Medulla oblongata (tissue), 1 donor: ENCODE measurements around the gene SASH1.
A peak's percentile ranks its signal among the peaks of the same experiment; 100 is the strongest.
"Not testable (repeated sequence)": the region's sequence is repeated elsewhere in the genome, so short reads cannot be mapped to it uniquely, and the experiment has no call there.

ENCODE experiments used
- DNase-seq: peaks from one replicate; pipeline ENCODE4 v3.0.0-alpha.2; 2015; ENCODE audit errors: extremely low spot score

SASH1 gene

GRCh38 chr6:148365041-148365440 lies 22.4 kb downstream of the SASH1 start:
- no peak for DNase-seq

DNA sequence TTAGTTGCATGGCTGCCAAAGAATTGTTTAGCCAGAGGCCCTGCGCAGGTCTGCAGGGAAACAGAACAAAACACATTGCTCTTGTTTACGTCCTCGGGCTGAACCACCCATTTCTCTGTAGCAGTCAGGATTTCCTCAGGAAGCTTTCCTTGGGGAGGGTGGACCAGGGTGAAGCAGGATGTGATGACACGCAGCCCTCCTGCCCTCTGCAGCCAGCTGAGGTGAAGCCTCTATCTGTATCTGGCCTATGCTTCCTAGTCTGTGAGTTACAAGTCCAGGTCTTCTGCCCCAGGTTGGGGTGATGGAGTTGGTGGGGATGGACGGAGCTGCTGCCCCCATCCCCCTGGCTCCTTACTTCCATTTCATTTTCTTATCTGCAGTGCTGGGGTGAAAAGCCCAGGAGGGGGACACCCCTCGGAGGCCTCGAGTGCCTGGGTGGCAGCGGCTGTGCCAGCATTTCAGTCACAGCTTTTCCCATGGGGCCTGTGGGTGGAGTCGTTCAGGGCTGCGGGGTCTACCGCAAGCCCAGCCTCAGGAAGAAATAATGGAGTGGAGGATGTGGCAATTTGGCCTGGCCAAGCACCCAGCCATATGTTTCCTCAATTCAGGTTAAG lies 24.9 kb downstream of the SASH1 start:
- no peak for DNase-seq

GRCh38 chr6:148370176-148370575 lies 27.5 kb downstream of the SASH1 start:
- DNase-seq: no peak

GRCh38 chr6:148374040-148374774 lies 31.6 kb downstream of the SASH1 start:
- no peak for DNase-seq

- no peak for DNase-seq
Measured at GRCh38 chr6:148375401-148375800, 32.8 kb downstream of the SASH1 start.

- no peak for DNase-seq
Measured at GRCh38 chr6:148379481-148379880, 36.8 kb downstream of the SASH1 start.

DNA sequence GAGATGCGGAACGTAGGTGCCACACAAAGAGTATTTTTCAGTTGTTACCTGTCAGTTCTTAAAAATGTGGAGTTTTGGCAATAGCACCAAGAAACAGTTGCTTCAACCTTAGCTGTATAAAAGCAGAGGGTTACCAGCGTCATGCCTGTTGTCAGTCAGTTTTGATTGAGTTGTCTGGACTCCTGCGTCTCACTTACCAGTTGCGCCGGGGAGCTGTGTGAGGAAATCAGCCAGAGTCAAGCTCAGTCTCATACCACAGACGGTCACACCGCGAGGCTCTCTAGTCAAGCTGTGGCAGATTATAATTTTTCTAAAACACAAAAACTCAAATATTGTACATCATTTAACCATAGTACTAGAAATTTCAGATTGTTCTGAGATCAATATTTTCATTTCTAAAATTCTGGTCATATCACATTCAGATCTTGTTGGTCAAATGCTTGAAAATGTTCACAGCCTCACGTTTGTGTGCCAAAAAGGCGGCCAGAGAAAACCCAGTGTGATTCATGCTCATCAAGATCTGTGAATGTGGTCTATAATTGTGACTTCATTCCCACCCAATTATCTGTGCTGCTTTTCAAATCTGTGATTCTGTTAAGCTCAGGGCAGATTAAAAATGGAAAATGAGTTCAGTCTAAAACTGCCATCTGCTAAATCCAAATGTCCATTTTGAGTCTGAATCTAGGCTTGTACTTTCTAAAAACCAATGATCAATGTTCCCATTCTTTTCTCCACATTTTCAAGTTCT lies 37.5 kb downstream of the SASH1 start:
- DNase-seq: no peak

DNA sequence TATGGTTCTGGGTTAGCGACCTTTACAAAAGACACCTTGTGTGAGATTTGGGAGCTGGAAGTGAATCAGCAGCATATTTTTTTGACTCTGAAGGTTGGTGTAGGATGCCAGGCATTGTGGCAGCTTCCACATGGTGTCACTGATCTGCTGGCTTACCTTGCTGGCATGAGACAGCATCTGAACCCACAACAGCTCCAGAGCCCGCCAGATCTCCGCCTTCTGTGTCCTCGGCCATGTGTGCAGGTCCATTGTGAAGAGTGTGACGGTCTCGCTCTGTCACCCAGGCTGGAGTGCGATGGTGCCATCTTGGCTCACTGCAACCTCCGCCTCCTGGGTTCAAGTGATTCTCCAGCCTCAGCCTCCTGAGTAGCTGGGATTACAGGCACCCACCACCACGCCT lies 39.4 kb downstream of the SASH1 start:
- DNase-seq: not testable (repeated sequence)

GRCh38 chr6:148382861-148383260 lies 40.2 kb downstream of the SASH1 start:
- DNase-seq: no peak

- DNase-seq: peak; percentile 64
Measured at GRCh38 chr6:148383658-148384368, 41.2 kb downstream of the SASH1 start.

DNA sequence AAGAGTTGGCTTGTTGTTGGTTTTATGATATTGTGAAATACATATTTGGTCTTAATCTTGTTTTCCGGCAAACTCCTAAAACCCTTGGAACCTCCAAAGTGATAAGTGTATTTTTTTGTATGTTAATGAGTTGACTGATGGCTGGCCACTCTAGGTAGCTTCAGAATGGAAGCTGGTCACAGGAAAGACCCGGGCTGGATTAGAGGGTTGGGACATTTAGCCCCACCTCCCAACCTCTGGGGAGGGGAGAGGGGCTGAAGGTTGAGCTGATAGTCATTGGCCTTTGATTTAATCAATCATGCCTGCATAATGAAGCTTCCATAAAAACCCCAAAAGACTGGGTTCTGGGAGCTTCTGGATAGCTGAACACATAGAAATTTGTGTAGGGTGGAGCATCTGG lies 42.7 kb downstream of the SASH1 start:
- DNase-seq: no peak

DNA sequence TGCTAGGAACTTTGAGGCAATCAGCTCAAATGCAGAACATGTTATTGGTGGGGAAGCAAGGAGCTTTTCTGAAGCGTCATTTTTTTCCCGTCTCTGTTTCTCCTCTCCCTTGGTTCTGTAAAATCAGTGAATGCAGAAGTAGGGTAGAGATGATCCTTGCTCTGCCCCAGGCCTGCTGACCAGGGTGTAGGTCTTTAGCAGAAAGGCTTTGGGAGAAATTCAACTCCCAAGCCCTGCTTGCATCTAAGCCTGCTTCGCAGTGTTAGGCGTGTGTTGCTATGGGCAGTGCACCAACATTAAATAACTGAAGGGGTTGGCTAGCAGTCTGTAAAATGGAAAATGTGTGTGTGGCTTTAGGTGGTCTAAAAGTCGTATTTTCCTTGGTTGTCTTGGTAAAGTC lies 45.9 kb downstream of the SASH1 start:
- no peak for DNase-seq

- DNase-seq: peak; percentile 9
Measured at GRCh38 chr6:148389086-148389485, 46.4 kb downstream of the SASH1 start.

DNA sequence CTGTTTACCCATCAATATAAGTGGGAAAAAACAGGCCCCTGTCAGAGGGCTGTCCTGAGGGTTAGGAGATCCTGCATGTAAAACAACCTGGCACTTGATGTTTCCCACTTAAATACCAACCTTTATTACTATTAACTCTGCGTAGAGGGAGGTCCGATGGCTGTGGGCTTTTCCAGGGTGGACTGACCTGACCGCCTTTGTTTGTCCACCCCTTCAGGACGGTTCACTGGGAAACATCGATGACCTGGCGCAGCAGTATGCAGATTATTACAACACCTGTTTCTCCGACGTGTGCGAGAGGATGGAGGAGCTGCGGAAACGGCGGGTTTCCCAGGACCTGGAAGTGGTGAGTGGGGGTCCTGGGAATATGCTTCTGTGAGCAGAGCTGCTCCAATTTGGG lies 47.3 kb downstream of the SASH1 start:
- no peak for DNase-seq

DNA sequence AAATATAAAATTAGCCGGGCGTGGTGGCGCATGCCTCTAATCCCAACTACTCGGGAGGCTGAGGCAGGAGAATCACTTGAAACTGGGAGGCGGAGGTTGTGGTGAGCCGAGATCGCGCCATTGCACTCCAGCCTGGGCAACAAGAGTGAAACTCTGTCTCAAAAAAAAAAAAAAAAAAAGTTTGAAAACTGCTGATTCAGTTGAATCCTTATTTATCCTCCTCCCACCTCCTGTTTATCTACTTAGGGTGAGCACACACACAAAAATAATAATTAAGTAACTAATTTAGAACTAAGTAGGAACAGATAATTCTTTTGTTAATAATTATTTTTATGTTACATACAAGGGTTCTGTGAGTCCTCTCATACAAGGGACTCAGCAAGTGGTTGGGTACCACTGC lies 49.5 kb downstream of the SASH1 start:
- DNase-seq: not testable (repeated sequence)

DNA sequence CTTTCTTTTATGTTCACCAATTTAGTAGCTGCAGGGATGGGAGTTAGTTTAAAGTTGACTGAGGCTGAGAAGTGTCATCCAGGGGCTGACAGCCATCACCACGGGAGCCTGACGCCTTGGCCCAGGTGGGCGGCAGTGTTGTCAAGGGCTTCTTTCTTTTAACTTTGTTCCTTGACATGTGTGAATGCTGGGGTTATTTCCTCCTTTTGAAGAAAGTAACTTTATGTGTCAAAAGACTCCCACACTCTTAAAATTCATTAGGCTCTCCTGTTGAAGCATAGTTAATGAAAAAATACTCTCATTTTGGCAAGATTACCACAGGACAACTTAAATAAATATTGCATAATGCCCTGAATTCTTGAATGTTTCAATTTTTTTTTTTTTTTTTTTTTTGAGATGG lies 50.0 kb downstream of the SASH1 start:
- DNase-seq: no peak

DNA sequence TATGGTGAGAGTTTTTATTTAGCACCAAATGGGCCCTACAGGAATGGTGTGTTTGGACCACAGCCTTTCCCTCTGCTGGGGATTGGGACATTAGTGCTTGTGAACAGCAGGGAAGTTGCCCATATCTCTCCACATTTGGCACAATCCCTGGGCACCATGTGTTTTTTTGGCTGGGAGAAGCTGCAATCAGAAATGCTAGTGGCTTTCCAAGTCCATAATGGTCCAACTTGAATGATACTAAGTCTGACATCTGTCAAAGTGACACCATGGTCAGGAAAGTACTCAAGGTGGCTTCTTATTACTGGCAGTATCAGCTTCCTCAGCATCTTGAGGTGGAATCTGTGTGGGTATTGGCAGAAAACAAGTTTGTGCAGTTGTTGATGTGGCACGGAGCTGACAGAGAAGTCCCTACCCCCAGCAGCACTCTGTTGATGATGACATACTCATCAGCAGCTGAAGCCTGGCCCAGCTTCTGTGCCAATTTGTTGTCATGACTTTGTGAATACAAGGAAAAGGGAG lies 53.0 kb downstream of the SASH1 start:
- peak; percentile 50 for DNase-seq

DNA sequence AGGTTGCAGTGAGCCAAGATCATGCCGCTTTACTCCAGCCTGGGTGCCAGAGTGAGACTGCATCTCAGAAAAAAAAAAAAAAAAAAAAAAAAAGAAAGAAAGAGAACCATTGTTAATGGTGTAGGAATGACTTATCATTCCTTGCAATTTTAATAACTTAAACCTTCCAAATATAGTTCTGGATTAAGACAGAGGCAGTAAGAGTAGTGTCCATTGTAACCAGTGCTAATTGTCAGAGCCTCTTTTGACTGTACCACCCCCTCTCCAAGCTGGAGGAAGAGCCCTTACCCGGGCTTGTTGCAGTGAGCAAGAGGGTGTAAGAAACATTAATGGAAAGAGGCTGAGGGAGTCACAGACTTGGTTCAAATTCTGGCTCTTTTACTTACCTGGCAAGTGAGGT lies 53.8 kb downstream of the SASH1 start:
- no peak for DNase-seq

- DNase-seq: no peak
Measured at GRCh38 chr6:148396926-148397325, 54.3 kb downstream of the SASH1 start.

DNA sequence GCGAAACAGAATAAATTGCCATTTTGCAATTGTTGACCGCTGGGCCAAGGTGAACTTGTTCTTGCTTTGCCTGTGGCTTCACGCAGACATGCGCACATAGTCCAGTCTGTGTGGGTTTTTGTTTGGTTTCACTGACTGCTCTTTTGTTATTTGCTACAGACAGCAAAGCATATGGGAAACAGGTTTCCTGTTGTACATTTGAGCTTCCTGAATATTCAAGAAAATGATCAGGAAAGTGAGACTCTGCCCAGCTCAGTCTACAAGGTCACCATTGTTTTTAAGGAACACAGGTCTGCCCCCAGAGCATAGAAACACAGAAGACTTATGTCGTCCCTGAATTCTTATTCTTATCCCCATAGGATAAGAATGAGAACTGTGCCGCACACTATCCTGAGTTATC lies 55.6 kb downstream of the SASH1 start:
- DNase-seq: peak; percentile 77

- no peak for DNase-seq
Measured at GRCh38 chr6:148398678-148399077, 56.0 kb downstream of the SASH1 start.

GRCh38 chr6:148401571-148401970 lies 58.9 kb downstream of the SASH1 start:
- no peak for DNase-seq
